ENCODE results near the gene PTGER2.

- TF ChIP-seq REST (IDR thresholded peaks at IDR 0.05; ENCODE audit: low read depth) (no peak), CBX3 (IDR thresholded peaks at IDR 0.05; ENCODE audit: low read depth) (no peak), RAD21 (IDR thresholded peaks at IDR 0.05; ENCODE audit: low read depth) (no peak), CTCF (IDR thresholded peaks at IDR 0.05 in 2 of 3, conservative IDR thresholded peaks at IDR 0.05 in 1 of 3; ENCODE audit: borderline replicate concordance in 1 of 3, insufficient read depth in 1 of 3, low read depth in 2 of 3, low read length in 2 of 3) (no peak), POLR2A (IDR thresholded peaks at IDR 0.05; ENCODE audit: borderline replicate concordance, extremely low read depth, insufficient read depth, insufficient read length) (no peak), SP1 (IDR thresholded peaks at IDR 0.05; ENCODE audit: low read depth) (no peak), ATF3 (IDR thresholded peaks at IDR 0.05) (no peak), EZH2phosphoT487 (IDR thresholded peaks at IDR 0.05; ENCODE audit: borderline replicate concordance) (no peak), CEBPB (IDR thresholded peaks at IDR 0.05; ENCODE audit: low read depth) (no peak)
These were observed 9.1 kb upstream of the PTGER2 start for GRCh38 chr14:52305014-52305413.
